ENCODE results near the gene NDUFV1. TPM values are rescaled to one million over a fixed set of nuclear protein-coding genes. Genes with fewer than 3 reads are reported as not detected.
"Not testable (repeated sequence)": the region's sequence is repeated elsewhere in the genome, so short reads cannot be mapped to it uniquely, and the experiment has no call there.

The NDUFV1 gene
- polyA plus RNA-seq, 1 of the 3 experiments (the other 2 are of a cell fraction), result 278 TPM

GRCh38 chr11:67600324-67601029, 6.3 kb upstream of the NDUFV1 start:
- Histone ChIP-seq H3K4me3 (ENCODE audit: low read depth in 2 of 2, low read length in 1 of 2) (no peak overlapping the region), H3K79me2 (ENCODE audit: insufficient read depth) (no peaks in the 10 kb centered on the region), H3F3A (replicated peaks; ENCODE audit: insufficient read depth) (no peaks in the 10 kb centered on the region), H3K36me3 (replicated peaks in 1 of 2; ENCODE audit: control insufficient read depth in 1 of 2, insufficient read depth in 2 of 2, low read length in 1 of 2) (no peaks in the 10 kb centered on the region), H3K27ac (ENCODE audit: low read depth in 2 of 2, low read length in 1 of 2) (no peak overlapping the region), H2AFZ (ENCODE audit: low read depth) (no peak overlapping the region), H3K4me2 (no peak overlapping the region), H3K9me3 (no peaks in the 10 kb centered on the region), H3K9me2 (no peaks in the 10 kb centered on the region), H4K20me1 (ENCODE audit: insufficient read depth) (no peaks in the 10 kb centered on the region), H3K9ac (no peak overlapping the region), H3K27me3 (ENCODE audit: insufficient read depth) (no peaks in the 10 kb centered on the region; the same call in 1 of the 2 replicates), H3K4me1 (ENCODE audit: control insufficient read depth in 1 of 2, insufficient read depth in 2 of 2, low read depth in 1 of 2, low read length in 1 of 2) (no peaks in the 10 kb centered on the region)
- ChIA-PET CTCF (interaction anchor here (1.8 to 2.9 kb wide), 2 partner anchors 14 kb away, joined by 4 to 7 read pairs; no protein-coding TSS in a partner anchor), POLR2A (no interaction called here)
- 30% methylated on average over 7 of the region's 7 CpGs for WGBS (ENCODE audit: low lambda C conversion rate)
- DNase-seq, result no peak
- TF ChIP-seq POLR2AphosphoS5 (IDR thresholded peaks at IDR 0.05; ENCODE audit: low read depth, low read length) (no peak), RXRA (IDR thresholded peaks at IDR 0.05; ENCODE audit: borderline replicate concordance, low read depth) (no peak)

- H3K4me2 ChIP-seq, result no peak overlapping the region
- TF ChIP-seq EZH2phosphoT487 (IDR thresholded peaks at IDR 0.05; ENCODE audit: borderline replicate concordance, low read depth) (no peak), RFX5 (IDR thresholded peaks at IDR 0.05; ENCODE audit: low read length) (no peak), TAF1 (IDR thresholded peaks at IDR 0.05; ENCODE audit: borderline replicate concordance, low read depth, low read length) (no peak), SMC3 (IDR thresholded peaks at IDR 0.05; ENCODE audit: low read depth, low read length) (no peak), USF1 (IDR thresholded peaks at IDR 0.05; ENCODE audit: borderline replicate concordance, low read depth) (no peak), NRF1 (IDR thresholded peaks at IDR 0.05; ENCODE audit: low read depth, low read length) (no peak), IRF3 (IDR thresholded peaks at IDR 0.05; ENCODE audit: low read depth, low read length) (no peak), JUND (IDR thresholded peaks at IDR 0.05) (no peak), GABPA (IDR thresholded peaks at IDR 0.05; ENCODE audit: low read depth) (no peak), FOXJ3 (CRISPR knock-in tag; IDR thresholded peaks at IDR 0.05) (no peak), POLR2AphosphoS5 (IDR thresholded peaks at IDR 0.05; ENCODE audit: low read depth, low read length) (no peak), SIN3A (IDR thresholded peaks at IDR 0.05; ENCODE audit: borderline replicate concordance, low read depth, low read length) (no peak)
- no peaks in the 10 kb centered on the region; the same call in 1 of the 2 replicates for H3K27me3 ChIP-seq (ENCODE audit: insufficient read depth)
- ChIA-PET CTCF (interaction anchor here (1.4 to 2.9 kb wide), 2 partner anchors 13 to 27 kb away, joined by 3 to 7 read pairs; no protein-coding TSS in a partner anchor), POLR2A (interaction anchor here (0.7 kb wide), 1 partner anchor 11 kb away, joined by 5 read pairs; no protein-coding TSS in a partner anchor)
- no peaks in the 10 kb centered on the region for H3K9me2 ChIP-seq
- H4K20me1 ChIP-seq (ENCODE audit: insufficient read depth), result no peaks in the 10 kb centered on the region
- H3K4me1 ChIP-seq (ENCODE audit: control insufficient read depth in 1 of 2, insufficient read depth in 2 of 2, low read depth in 1 of 2, low read length in 1 of 2), result peaks cover 0 to 2% of the 10 kb centered on the region in 2 experiments; a peak in 1 of 4 replicates
- DNase-seq, result no peak
- no peaks in the 10 kb centered on the region for H3K79me2 ChIP-seq (ENCODE audit: insufficient read depth)
- no peak overlapping the region for H3K4me3 ChIP-seq (ENCODE audit: low read depth in 2 of 2, low read length in 1 of 2)
- no peaks in the 10 kb centered on the region for H3K9me3 ChIP-seq
- no peak overlapping the region for H3K27ac ChIP-seq (ENCODE audit: low read depth in 2 of 2, low read length in 1 of 2)
- no peak overlapping the region for H2AFZ ChIP-seq (ENCODE audit: low read depth)
- no peak overlapping the region for H3K9ac ChIP-seq
- H3F3A ChIP-seq (replicated peaks; ENCODE audit: insufficient read depth), result no peaks in the 10 kb centered on the region
- H3K36me3 ChIP-seq (replicated peaks in 1 of 2; ENCODE audit: control insufficient read depth in 1 of 2, insufficient read depth in 2 of 2, low read length in 1 of 2), result no peaks in the 10 kb centered on the region
- 85% methylated on average over 7 of the region's 7 CpGs for WGBS (ENCODE audit: low lambda C conversion rate)
Measured at GRCh38 chr11:67601098-67601497, 5.6 kb upstream of the NDUFV1 start.

GRCh38 chr11:67604119-67604518, 2.6 kb upstream of the NDUFV1 start:
- CTCF ChIA-PET, result interaction anchor here (1.6 to 1.8 kb wide), 2 partner anchors 10 to 20 kb away, joined by 3 to 6 read pairs; partner anchors contain the start of gene GSTP1
- H3K4me2 ChIP-seq; H3K9me3 ChIP-seq; H3K27me3 ChIP-seq (ENCODE audit: insufficient read depth); H3K9me2 ChIP-seq; H3K27ac ChIP-seq (ENCODE audit: low read depth in 2 of 2, low read length in 1 of 2); H3K36me3 ChIP-seq (replicated peaks in 1 of 2; ENCODE audit: control insufficient read depth in 1 of 2, insufficient read depth in 2 of 2, low read length in 1 of 2); H3K4me3 ChIP-seq (ENCODE audit: low read depth in 2 of 2, low read length in 1 of 2); H4K20me1 ChIP-seq (ENCODE audit: insufficient read depth); H3K9ac ChIP-seq; H3F3A ChIP-seq (replicated peaks; ENCODE audit: insufficient read depth); H2AFZ ChIP-seq (ENCODE audit: low read depth); POLR2A ChIA-PET; DNase-seq: not testable (repeated sequence)
- 22% methylated on average over 2 of the region's 4 CpGs for WGBS (ENCODE audit: low lambda C conversion rate)
- Histone ChIP-seq H3K79me2 (ENCODE audit: insufficient read depth) (peaks cover 17% of the 10 kb centered on the region), H3K4me1 (ENCODE audit: control insufficient read depth in 1 of 2, insufficient read depth in 2 of 2, low read depth in 1 of 2, low read length in 1 of 2) (peaks cover 7 to 13% of the 10 kb centered on the region in 2 experiments; a peak in 3 of 4 replicates)
